Smooth muscle cell (in vitro differentiated cells): Measurements from ENCODE around the gene ACER2. TPM values are rescaled to one million over a fixed set of nuclear protein-coding genes. Genes with fewer than 3 reads are reported as not detected.

Experiments
- DNase-seq: peaks from one replicate; lab custom pipeline; 2025; ENCODE audit not compliant: unreplicated experiment; lab: John Stamatoyannopoulos, UW
- H2AFZ ChIP-seq: fragments of 200-600 bp; sonication (generic); 2 replicates; pipeline ENCODE4 v1.6.0; 2016; ENCODE audit warnings: antibody characterized with exemption, low read depth, mild to moderate bottlenecking
- H3F3A ChIP-seq: fragments of 200-600 bp; sonication (generic); 2 replicates; pipeline ENCODE4 v1.6.0; 2017; ENCODE audit warnings: antibody characterized with exemption, low read depth
- H3K27ac ChIP-seq: fragments of 200-600 bp; sonication (generic); 2 replicates; pipeline ENCODE4 v1.5.1; 2016; ENCODE audit warnings: low read depth, mild to moderate bottlenecking
- H3K27me3 ChIP-seq: fragments of 200-600 bp; sonication (generic); 2 replicates; pipeline ENCODE4 v1.6.1; 2016; ENCODE audit warnings: low read depth, mild to moderate bottlenecking
- H3K36me3 ChIP-seq: fragments of 200-600 bp; sonication (generic); 2 replicates; pipeline ENCODE4 v1.5.1; 2016; ENCODE audit warnings: low read depth
- H3K4me1 ChIP-seq: fragments of 200-600 bp; sonication (generic); 2 replicates; pipeline ENCODE4 v1.5.1; 2016; ENCODE audit warnings: low read depth
- H3K4me2 ChIP-seq: fragments of 200-600 bp; sonication (generic); 2 replicates; pipeline ENCODE4 v1.6.0; 2016; ENCODE audit warnings: mild to moderate bottlenecking
- H3K4me3 ChIP-seq: fragments of 200-600 bp; sonication (generic); 2 replicates; pipeline ENCODE4 v1.5.1; 2016; ENCODE audit warnings: mild to moderate bottlenecking
- H3K79me2 ChIP-seq: fragments of 200-600 bp; sonication (generic); 2 replicates; pipeline ENCODE4 v1.6.0; 2016; ENCODE audit warnings: low read depth, mild to moderate bottlenecking
- H3K9ac ChIP-seq: fragments of 200-600 bp; sonication (generic); 2 replicates; pipeline ENCODE4 v1.6.0; 2016; ENCODE audit warnings: low read depth
- H3K9me3 ChIP-seq: fragments of 200-600 bp; sonication (generic); replicated peaks from 2 replicates; pipeline ENCODE4 v1.5.1; 2016; ENCODE audit warnings: low read depth
- H4K20me1 ChIP-seq: fragments of 200-600 bp; sonication (generic); 2 replicates; pipeline ENCODE4 v1.6.0; 2016; ENCODE audit warnings: low read depth
- WGBS: methylation state at CpG from one replicate; pipeline ENCODE4 v1.1.7; 2016; ENCODE audit warnings: low lambda C conversion rate; 5-methylcytosine and 5-hydroxymethylcytosine counted together
- polyA plus RNA-seq: library from polyadenylated mRNA; unstranded; fragments of >200 nt; fragmentation: Nextera tagmentation; extraction: Ambion mirVana; gene quantifications from 2 replicates; pipeline ENCODE4 v1.2.1, GENCODE V29; 2016
- total RNA-seq: library from RNA; depleted of rRNA; stranded (reverse); fragments of >200 nt; gene quantifications from 2 replicates; pipeline ENCODE4 v1.2.3, GENCODE V29; 2014
- TF ChIP-seq, protein P1 (sequence below): fragments of 200-600 bp; sonication (generic); IDR thresholded peaks from 2 replicates; pipeline ENCODE4 v1.5.1; 2017; ENCODE audit warnings: borderline replicate concordance, mild to moderate bottlenecking, antibody characterized with exemption; ENCODE audit not compliant: insufficient read depth, poor library complexity, severe bottlenecking

The ACER2 gene
- 3.0 and 4.2 TPM in 2 replicates for total RNA-seq
- polyA plus RNA-seq = 0.49 and 1.1 TPM in 2 replicates

DNA sequence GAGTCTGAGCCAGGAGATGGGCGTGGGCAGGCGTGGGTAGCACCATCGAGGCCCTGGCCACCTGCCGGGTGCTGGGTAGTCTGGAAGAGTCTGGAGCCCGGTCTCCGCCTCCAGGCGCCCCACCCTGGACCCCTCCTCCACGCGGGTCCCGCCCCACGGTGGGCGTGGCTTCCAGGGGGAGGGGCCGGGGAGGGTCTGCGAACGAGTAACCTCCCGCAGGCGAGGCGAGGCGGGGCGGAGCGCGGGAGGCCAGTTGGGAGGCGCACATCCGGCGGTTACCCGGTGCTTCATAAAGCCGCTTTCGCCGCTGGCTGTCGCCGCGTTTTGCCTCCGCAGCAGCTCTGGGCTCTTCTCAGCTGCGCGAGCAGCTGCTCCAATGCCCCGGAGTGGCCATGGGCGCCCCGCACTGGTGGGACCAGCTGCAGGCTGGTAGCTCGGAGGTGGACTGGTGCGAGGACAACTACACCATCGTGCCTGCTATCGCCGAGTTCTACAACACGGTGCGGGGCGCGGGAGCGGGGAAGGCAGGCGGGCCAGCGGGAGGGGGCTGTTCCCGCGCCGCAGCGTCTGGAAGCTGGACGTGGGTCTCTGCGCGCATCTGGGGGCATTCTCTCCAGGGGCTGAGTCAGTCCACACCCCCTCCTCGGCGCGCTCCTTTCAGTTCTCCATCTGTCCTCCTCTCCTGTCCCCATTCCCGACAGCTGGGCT is at the start of gene ACER2:
ACER2 (plus strand) TSS at position 317 of the 708 bp plus-strand sequence; CDS start at position 393, 76 bp downstream.
- WGBS = 2% methylated on average over 38 of the region's 61 CpGs
- Histone ChIP-seq H3K9me3 (no peaks in the 10 kb centered on the region), H3K4me2 (peak within 1 kb of the TSS; percentile 88), H3K79me2 (no peaks in the 10 kb centered on the region), H4K20me1 (no peaks in the 10 kb centered on the region), H3K27me3 (no peaks in the 10 kb centered on the region), H3K9ac (peak within 1 kb of the TSS; percentile 30), H3K4me3 (peak within 1 kb of the TSS; percentile 63), H3K36me3 (no peaks in the 10 kb centered on the region), H3K27ac (no peak within 1 kb of the TSS), H2AFZ (peak within 1 kb of the TSS; percentile 71), H3F3A (no peaks in the 10 kb centered on the region), H3K4me1 (peaks cover 4% of the 10 kb centered on the region)
- DNase-seq = peak; percentile 69
- TF ChIP-seq, protein P1, sequence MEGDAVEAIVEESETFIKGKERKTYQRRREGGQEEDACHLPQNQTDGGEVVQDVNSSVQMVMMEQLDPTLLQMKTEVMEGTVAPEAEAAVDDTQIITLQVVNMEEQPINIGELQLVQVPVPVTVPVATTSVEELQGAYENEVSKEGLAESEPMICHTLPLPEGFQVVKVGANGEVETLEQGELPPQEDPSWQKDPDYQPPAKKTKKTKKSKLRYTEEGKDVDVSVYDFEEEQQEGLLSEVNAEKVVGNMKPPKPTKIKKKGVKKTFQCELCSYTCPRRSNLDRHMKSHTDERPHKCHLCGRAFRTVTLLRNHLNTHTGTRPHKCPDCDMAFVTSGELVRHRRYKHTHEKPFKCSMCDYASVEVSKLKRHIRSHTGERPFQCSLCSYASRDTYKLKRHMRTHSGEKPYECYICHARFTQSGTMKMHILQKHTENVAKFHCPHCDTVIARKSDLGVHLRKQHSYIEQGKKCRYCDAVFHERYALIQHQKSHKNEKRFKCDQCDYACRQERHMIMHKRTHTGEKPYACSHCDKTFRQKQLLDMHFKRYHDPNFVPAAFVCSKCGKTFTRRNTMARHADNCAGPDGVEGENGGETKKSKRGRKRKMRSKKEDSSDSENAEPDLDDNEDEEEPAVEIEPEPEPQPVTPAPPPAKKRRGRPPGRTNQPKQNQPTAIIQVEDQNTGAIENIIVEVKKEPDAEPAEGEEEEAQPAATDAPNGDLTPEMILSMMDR = no peak

DNA sequence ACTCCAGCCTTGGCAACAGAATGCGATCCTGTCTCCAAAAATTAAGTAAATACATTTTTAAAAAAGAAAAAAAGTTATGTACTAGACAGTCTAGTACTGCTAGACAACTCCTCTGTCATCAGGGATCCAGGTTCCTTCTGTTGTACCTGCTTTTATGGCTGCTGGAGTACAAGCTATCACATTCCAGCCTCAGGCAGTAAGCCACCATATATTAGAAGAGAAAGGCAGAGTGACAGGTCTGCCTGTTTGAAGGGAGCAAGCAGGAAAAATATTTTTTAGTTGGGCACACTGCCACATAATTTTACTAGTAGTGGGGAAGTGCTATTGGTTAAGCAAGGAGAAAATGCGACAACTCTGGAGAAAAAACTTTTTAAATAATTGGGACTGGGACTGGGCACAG is 39.7 kb upstream of the ACER2 start:
- 89% methylated on average over 2 of the region's 2 CpGs for WGBS
- Histone ChIP-seq H3K4me3 (no peak overlapping the region), H3K79me2 (no peaks in the 10 kb centered on the region), H3K4me2 (no peak overlapping the region), H3K36me3 (peaks cover 9% of the 10 kb centered on the region), H3K27ac (no peak overlapping the region), H3K9ac (no peak overlapping the region), H2AFZ (no peak overlapping the region), H3F3A (peaks cover 17% of the 10 kb centered on the region), H4K20me1 (no peaks in the 10 kb centered on the region), H3K27me3 (no peaks in the 10 kb centered on the region), H3K9me3 (no peaks in the 10 kb centered on the region), H3K4me1 (no peaks in the 10 kb centered on the region)
- TF ChIP-seq, protein P1 = no peak
- DNase-seq = no peak

DNA sequence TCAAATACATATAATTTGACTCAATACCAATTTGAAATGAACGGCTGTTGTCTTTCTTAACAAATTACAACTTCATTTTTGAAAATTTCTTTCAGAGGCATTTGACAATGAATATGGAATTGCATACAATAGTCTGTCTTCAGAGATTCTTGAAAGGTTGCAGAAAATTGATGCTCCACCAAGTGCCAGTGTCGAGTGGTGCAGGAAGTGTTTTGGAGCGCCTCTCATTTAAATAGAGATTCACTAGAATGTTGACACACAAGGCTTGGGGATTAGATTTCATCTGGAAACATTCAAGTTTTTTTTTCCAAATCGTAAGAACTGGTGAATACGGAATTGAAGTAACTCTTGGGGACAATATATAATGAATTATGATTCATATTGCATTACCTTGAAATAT is 36.9 kb upstream of the ACER2 start:
- no peak overlapping the region for H3K4me3 ChIP-seq
- H4K20me1 ChIP-seq = peaks cover 18% of the 10 kb centered on the region
- H2AFZ ChIP-seq = no peak overlapping the region
- H3K79me2 ChIP-seq = no peaks in the 10 kb centered on the region
- no peak for DNase-seq
- WGBS = 78% methylated on average over 5 of the region's 5 CpGs
- no peak overlapping the region for H3K9ac ChIP-seq
- peaks cover 41% of the 10 kb centered on the region for H3F3A ChIP-seq
- H3K9me3 ChIP-seq = no peaks in the 10 kb centered on the region
- H3K27ac ChIP-seq = peak overlapping the region; percentile 3
- TF ChIP-seq, protein P1 = no peak
- H3K4me1 ChIP-seq = peaks cover 6% of the 10 kb centered on the region
- peaks cover 8% of the 10 kb centered on the region for H3K36me3 ChIP-seq
- no peak overlapping the region for H3K4me2 ChIP-seq
- no peaks in the 10 kb centered on the region for H3K27me3 ChIP-seq

- 87% methylated on average over 8 of the region's 8 CpGs for WGBS
- H3K4me2 ChIP-seq = no peak overlapping the region
- H3K9me3 ChIP-seq = no peaks in the 10 kb centered on the region
- H3K79me2 ChIP-seq = peaks cover 6% of the 10 kb centered on the region
- no peak overlapping the region for H3K9ac ChIP-seq
- H3F3A ChIP-seq = peaks cover 47% of the 10 kb centered on the region
- H3K27me3 ChIP-seq = no peaks in the 10 kb centered on the region
- H3K4me3 ChIP-seq = no peak overlapping the region
- no peak overlapping the region for H2AFZ ChIP-seq
- H3K27ac ChIP-seq = peak overlapping the region; percentile 3
- TF ChIP-seq, protein P1 = no peak
- peaks cover 8% of the 10 kb centered on the region for H3K36me3 ChIP-seq
- no peak for DNase-seq
- H4K20me1 ChIP-seq = peaks cover 24% of the 10 kb centered on the region
- peaks cover 12% of the 10 kb centered on the region for H3K4me1 ChIP-seq
These were observed 36.2 kb upstream of the ACER2 start for GRCh38 chr9:19372567-19372966.
